ENCODE measurements around the gene MAST3. TPM values are rescaled to one million over a fixed set of nuclear protein-coding genes. Genes with fewer than 3 reads are reported as not detected.

MAST3 gene
- total and polyA plus RNA-seq, 2 of the 13 experiments (the other 11 are each of a cell fraction or from before 2014, with no cell fraction given), result 4.1 to 4.6 TPM

DNA sequence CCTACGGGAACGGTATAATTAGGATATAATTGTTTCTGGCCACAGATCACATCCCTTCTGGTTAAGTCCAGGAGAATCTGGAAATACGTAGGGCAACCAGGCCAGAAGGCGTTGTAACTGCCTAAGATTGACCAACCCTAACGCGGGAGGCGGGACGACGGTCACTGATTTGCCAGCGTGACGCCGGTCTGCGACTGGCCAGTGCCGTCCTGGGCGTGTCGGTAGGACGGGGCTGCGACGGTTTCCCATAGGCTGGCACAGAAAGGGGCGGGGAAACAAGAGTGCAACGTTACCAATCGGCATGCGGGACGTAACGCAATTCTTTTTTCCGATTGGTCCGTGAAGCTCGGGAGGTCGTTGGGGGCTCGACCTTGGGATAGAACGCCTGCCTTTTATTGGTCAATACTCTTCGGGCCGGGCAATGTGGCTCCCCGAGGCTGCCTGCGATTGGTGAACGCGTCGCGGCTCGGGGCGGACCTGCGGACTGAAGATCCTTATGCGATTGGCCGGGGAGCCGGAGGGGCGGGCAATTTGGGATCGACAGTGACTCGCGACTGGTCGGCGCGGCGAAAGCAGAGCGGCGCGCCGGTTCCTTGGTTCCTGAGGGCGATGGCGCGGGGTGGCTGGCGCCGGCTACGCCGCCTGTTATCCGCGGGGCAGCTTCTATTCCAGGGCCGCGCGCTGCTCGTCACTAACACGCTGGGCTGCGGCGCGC, 95.3 kb downstream of the MAST3 start, which contains the start of gene MPV17L2 (continued):
- TF ChIP-seq, protein P1, sequence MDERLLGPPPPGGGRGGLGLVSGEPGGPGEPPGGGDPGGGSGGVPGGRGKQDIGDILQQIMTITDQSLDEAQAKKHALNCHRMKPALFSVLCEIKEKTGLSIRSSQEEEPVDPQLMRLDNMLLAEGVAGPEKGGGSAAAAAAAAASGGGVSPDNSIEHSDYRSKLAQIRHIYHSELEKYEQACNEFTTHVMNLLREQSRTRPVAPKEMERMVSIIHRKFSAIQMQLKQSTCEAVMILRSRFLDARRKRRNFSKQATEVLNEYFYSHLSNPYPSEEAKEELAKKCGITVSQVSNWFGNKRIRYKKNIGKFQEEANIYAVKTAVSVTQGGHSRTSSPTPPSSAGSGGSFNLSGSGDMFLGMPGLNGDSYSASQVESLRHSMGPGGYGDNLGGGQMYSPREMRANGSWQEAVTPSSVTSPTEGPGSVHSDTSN (CRISPR knock-in tag; IDR thresholded peaks at IDR 0.05), result no peak
- TF ChIP-seq CBX1 (IDR thresholded peaks at IDR 0.05; ENCODE audit: low read depth) (no peak), PAX8 (CRISPR knock-in tag; IDR thresholded peaks at IDR 0.05; ENCODE audit: borderline replicate concordance) (no peak), GTF2F1 (IDR thresholded peaks at IDR 0.05; ENCODE audit: low read length) (no peak), CBFB (CRISPR knock-in tag; IDR thresholded peaks at IDR 0.05) (no peak), ERF (CRISPR knock-in tag; IDR thresholded peaks at IDR 0.05) (no peak), ZNF598 (CRISPR knock-in tag; IDR thresholded peaks at IDR 0.05; ENCODE audit: borderline replicate concordance) (no peak), NFIC (IDR thresholded peaks at IDR 0.05; ENCODE audit: low read length) (no peak), JUND (CRISPR knock-in tag; IDR thresholded peaks at IDR 0.05) (no peak), ZNF615 (CRISPR knock-in tag; IDR thresholded peaks at IDR 0.05; ENCODE audit: borderline replicate concordance) (no peak), ZNF484 (CRISPR knock-in tag; IDR thresholded peaks at IDR 0.05; ENCODE audit: borderline replicate concordance, low read depth) (no peak), RFX3 (CRISPR knock-in tag; IDR thresholded peaks at IDR 0.05) (no peak), FOXO1 (CRISPR knock-in tag; IDR thresholded peaks at IDR 0.05) (no peak), ZNF713 (CRISPR knock-in tag; IDR thresholded peaks at IDR 0.05) (no peak), ZFYVE20 (CRISPR knock-in tag; IDR thresholded peaks at IDR 0.05; ENCODE audit: borderline replicate concordance, low read depth) (no peak), NFKBIZ (CRISPR knock-in tag; IDR thresholded peaks at IDR 0.05) (no peak), SUZ12 (IDR thresholded peaks at IDR 0.05; ENCODE audit: low read depth, low read length) (no peak), ISL2 (CRISPR knock-in tag; IDR thresholded peaks at IDR 0.05) (peak; percentile 33; the same call in 1 of the 2 replicates), ZBTB42 (CRISPR knock-in tag; IDR thresholded peaks at IDR 0.05) (no peak), MEIS2 (CRISPR knock-in tag; IDR thresholded peaks at IDR 0.05) (no peak)
- TF ChIP-seq, protein P2, sequence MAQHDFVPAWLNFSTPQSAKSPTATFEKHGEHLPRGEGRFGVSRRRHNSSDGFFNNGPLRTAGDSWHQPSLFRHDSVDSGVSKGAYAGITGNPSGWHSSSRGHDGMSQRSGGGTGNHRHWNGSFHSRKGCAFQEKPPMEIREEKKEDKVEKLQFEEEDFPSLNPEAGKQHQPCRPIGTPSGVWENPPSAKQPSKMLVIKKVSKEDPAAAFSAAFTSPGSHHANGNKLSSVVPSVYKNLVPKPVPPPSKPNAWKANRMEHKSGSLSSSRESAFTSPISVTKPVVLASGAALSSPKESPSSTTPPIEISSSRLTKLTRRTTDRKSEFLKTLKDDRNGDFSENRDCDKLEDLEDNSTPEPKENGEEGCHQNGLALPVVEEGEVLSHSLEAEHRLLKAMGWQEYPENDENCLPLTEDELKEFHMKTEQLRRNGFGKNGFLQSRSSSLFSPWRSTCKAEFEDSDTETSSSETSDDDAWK (CRISPR knock-in tag; IDR thresholded peaks at IDR 0.05), result no peak
- TF ChIP-seq, protein P3, sequence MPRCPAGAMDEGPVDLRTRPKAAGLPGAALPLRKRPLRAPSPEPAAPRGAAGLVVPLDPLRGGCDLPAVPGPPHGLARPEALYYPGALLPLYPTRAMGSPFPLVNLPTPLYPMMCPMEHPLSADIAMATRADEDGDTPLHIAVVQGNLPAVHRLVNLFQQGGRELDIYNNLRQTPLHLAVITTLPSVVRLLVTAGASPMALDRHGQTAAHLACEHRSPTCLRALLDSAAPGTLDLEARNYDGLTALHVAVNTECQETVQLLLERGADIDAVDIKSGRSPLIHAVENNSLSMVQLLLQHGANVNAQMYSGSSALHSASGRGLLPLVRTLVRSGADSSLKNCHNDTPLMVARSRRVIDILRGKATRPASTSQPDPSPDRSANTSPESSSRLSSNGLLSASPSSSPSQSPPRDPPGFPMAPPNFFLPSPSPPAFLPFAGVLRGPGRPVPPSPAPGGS (CRISPR knock-in tag; IDR thresholded peaks at IDR 0.05), result no peak
- TF ChIP-seq, protein P4, sequence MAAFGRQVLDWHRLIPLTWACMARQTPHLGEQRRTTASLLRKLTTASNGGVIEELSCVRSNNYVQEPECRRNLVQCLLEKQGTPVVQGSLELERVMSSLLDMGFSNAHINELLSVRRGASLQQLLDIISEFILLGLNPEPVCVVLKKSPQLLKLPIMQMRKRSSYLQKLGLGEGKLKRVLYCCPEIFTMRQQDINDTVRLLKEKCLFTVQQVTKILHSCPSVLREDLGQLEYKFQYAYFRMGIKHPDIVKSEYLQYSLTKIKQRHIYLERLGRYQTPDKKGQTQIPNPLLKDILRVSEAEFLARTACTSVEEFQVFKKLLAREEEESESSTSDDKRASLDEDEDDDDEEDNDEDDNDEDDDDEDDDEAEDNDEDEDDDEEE (CRISPR knock-in tag; IDR thresholded peaks at IDR 0.05), result no peak
- TF ChIP-seq, protein P5, sequence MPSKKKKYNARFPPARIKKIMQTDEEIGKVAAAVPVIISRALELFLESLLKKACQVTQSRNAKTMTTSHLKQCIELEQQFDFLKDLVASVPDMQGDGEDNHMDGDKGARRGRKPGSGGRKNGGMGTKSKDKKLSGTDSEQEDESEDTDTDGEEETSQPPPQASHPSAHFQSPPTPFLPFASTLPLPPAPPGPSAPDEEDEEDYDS (CRISPR knock-in tag; IDR thresholded peaks at IDR 0.05), result peak; percentile 92
- TF ChIP-seq, protein P6, sequence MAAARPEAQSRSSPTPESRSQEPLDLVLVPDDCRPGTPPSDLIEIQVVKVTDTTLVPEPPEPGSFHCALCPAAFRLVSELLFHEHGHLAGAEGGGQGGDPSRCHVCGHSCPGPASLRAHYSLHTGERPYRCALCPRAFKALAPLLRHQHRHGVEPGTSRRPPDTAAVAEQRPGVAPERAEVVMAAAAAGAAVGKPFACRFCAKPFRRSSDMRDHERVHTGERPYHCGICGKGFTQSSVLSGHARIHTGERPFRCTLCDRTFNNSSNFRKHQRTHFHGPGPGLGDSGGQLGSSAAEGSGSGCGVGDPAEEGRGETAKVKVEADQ (CRISPR knock-in tag; IDR thresholded peaks at IDR 0.05; ENCODE audit: borderline replicate concordance), result 0 out of 2 replicates have a peak, but pooled peaks have one; percentile 63
- TF ChIP-seq, protein P7, sequence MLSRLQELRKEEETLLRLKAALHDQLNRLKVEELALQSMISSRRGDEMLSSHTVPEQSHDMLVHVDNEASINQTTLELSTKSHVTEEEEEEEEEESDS (CRISPR knock-in tag; IDR thresholded peaks at IDR 0.05; ENCODE audit: borderline replicate concordance), result no peak

All from HepG2 (cell line).